HL-60 (cell line): ENCODE measurements around the gene ZNF277.

Source experiments
- CTCF ChIP-seq: IDR thresholded peaks from one replicate; pipeline ENCODE4 v1.5.1; 2011; ENCODE audit warnings: low read length, control low read depth, inconsistent platforms; ENCODE audit not compliant: insufficient read depth
- GABPA ChIP-seq: IDR thresholded peaks from 2 replicates; pipeline ENCODE4 v1.6.1; 2012; ENCODE audit warnings: low read depth
- POLR2AphosphoS5 ChIP-seq: IDR thresholded peaks from 2 replicates; pipeline ENCODE4 v1.6.1; 2012; ENCODE audit warnings: low read depth
- TF ChIP-seq, protein P1 (sequence below): IDR thresholded peaks from 2 replicates; pipeline ENCODE4 v1.6.1; 2012; ENCODE audit warnings: low read depth; ENCODE audit not compliant: insufficient replicate concordance

DNA sequence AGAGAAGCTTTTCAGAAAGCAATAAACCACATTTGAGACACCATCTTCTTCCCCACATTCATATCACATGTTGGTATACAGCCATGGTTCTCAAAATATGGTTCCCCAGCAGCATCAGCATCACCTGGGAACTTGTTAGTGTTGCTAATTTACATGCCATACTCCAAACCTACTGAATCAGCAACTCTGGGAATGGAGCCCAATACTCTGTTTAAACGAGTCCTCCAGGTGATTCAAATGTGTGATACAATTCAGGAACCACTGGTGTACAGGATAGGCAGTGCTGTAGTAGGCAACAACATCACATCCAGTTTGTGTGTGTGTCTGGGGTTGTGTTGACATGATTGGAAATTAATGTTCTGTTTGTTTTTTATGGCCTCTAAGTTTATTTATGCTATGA, 47.7 kb downstream of the ZNF277 start:
- TF ChIP-seq CTCF (no peak), POLR2AphosphoS5 (no peak), GABPA (no peak)
- TF ChIP-seq, protein P1, sequence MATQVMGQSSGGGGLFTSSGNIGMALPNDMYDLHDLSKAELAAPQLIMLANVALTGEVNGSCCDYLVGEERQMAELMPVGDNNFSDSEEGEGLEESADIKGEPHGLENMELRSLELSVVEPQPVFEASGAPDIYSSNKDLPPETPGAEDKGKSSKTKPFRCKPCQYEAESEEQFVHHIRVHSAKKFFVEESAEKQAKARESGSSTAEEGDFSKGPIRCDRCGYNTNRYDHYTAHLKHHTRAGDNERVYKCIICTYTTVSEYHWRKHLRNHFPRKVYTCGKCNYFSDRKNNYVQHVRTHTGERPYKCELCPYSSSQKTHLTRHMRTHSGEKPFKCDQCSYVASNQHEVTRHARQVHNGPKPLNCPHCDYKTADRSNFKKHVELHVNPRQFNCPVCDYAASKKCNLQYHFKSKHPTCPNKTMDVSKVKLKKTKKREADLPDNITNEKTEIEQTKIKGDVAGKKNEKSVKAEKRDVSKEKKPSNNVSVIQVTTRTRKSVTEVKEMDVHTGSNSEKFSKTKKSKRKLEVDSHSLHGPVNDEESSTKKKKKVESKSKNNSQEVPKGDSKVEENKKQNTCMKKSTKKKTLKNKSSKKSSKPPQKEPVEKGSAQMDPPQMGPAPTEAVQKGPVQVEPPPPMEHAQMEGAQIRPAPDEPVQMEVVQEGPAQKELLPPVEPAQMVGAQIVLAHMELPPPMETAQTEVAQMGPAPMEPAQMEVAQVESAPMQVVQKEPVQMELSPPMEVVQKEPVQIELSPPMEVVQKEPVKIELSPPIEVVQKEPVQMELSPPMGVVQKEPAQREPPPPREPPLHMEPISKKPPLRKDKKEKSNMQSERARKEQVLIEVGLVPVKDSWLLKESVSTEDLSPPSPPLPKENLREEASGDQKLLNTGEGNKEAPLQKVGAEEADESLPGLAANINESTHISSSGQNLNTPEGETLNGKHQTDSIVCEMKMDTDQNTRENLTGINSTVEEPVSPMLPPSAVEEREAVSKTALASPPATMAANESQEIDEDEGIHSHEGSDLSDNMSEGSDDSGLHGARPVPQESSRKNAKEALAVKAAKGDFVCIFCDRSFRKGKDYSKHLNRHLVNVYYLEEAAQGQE = no peak
